ENCODE measurements around the gene CPZ. TPM values are rescaled to one million over a fixed set of nuclear protein-coding genes. Genes with fewer than 3 reads are reported as not detected.

Gene CPZ
- polyA plus RNA-seq, 1 experiment = 70.9 TPM

- CTCF ChIA-PET = no interaction called here
Measured at GRCh38 chr4:8639021-8639420, 46.5 kb downstream of the CPZ start.

GRCh38 chr4:8639777-8640720 is 47.5 kb downstream of the CPZ start:
- H3K27me3 ChIP-seq (ENCODE audit: control insufficient read depth, insufficient read depth, low read length) = peaks cover 3% of the 10 kb centered on the region
- H3K36me3 ChIP-seq (ENCODE audit: control insufficient read depth, insufficient read depth, low read length) = no peaks in the 10 kb centered on the region
- ChIA-PET CTCF (no interaction called here), POLR2A (no interaction called here)
- H3K4me3 ChIP-seq (ENCODE audit: low read depth, low read length) = no peak overlapping the region
- no peak for DNase-seq (ENCODE audit: low read depth)
- no peak for TF ChIP-seq CTCF (IDR thresholded peaks at IDR 0.05; ENCODE audit: insufficient read depth, low read depth, low read length)

More at GRCh38 chr4:8639021-8639420, 46.5 kb downstream of the CPZ start:
- POLR2A ChIA-PET = no interaction called here
- TF ChIP-seq CTCF (IDR thresholded peaks at IDR 0.05; ENCODE audit: insufficient read depth, low read depth, low read length) = no peak
- peaks cover 3% of the 10 kb centered on the region for H3K27me3 ChIP-seq (ENCODE audit: control insufficient read depth, insufficient read depth, low read length)
- no peak for DNase-seq (ENCODE audit: low read depth)
- no peaks in the 10 kb centered on the region for H3K36me3 ChIP-seq (ENCODE audit: control insufficient read depth, insufficient read depth, low read length)
- H3K4me3 ChIP-seq (ENCODE audit: low read depth, low read length) = no peak overlapping the region

- Histone ChIP-seq H3K4me3 (ENCODE audit: low read depth, low read length) (no peak overlapping the region), H3K27me3 (ENCODE audit: control insufficient read depth, insufficient read depth, low read length) (peaks cover 5% of the 10 kb centered on the region), H3K36me3 (ENCODE audit: control insufficient read depth, insufficient read depth, low read length) (no peaks in the 10 kb centered on the region)
- CTCF ChIA-PET = no interaction called here
- POLR2A ChIA-PET = no interaction called here
- TF ChIP-seq CTCF (IDR thresholded peaks at IDR 0.05; ENCODE audit: insufficient read depth, low read depth, low read length) = no peak
- DNase-seq (ENCODE audit: low read depth) = no peak
Measured at GRCh38 chr4:8640816-8641215, 48.3 kb downstream of the CPZ start.

GRCh38 chr4:8641256-8641655 is 48.7 kb downstream of the CPZ start:
- Histone ChIP-seq H3K36me3 (ENCODE audit: control insufficient read depth, insufficient read depth, low read length) (no peaks in the 10 kb centered on the region), H3K27me3 (ENCODE audit: control insufficient read depth, insufficient read depth, low read length) (peaks cover 5% of the 10 kb centered on the region), H3K4me3 (ENCODE audit: low read depth, low read length) (no peak overlapping the region)
- TF ChIP-seq CTCF (IDR thresholded peaks at IDR 0.05; ENCODE audit: insufficient read depth, low read depth, low read length) = no peak
- POLR2A ChIA-PET = no interaction called here
- no peak for DNase-seq (ENCODE audit: low read depth)
- CTCF ChIA-PET = no interaction called here

GRCh38 chr4:8641931-8642650 is 49.5 kb downstream of the CPZ start:
- ChIA-PET POLR2A (no interaction called here), CTCF (no interaction called here)
- Histone ChIP-seq H3K27me3 (ENCODE audit: control insufficient read depth, insufficient read depth, low read length) (peaks cover 5% of the 10 kb centered on the region), H3K4me3 (ENCODE audit: low read depth, low read length) (no peak overlapping the region), H3K36me3 (ENCODE audit: control insufficient read depth, insufficient read depth, low read length) (no peaks in the 10 kb centered on the region)
- no peak for TF ChIP-seq CTCF (IDR thresholded peaks at IDR 0.05; ENCODE audit: insufficient read depth, low read depth, low read length)
- DNase-seq (ENCODE audit: low read depth) = no peak
